ENCODE measurements around the gene HNF1B.

HNF1B gene

GRCh38 chr17:37657202-37657601, 87.7 kb downstream of the HNF1B start:
- no peak for TF ChIP-seq CTCF (conservative IDR thresholded peaks at IDR 0.05; ENCODE audit: low read depth, low read length)

GRCh38 chr17:37651849-37652248, 93.0 kb downstream of the HNF1B start:
- Histone ChIP-seq H3K79me2 (ENCODE audit: insufficient read depth, low read depth) (no peaks in the 10 kb centered on the region), H3K9ac (no peak overlapping the region), H2AFZ (ENCODE audit: low read depth) (no peak overlapping the region), H4K20me1 (ENCODE audit: insufficient read depth) (no peaks in the 10 kb centered on the region), H3K36me3 (ENCODE audit: insufficient read depth) (no peaks in the 10 kb centered on the region), H3K27me3 (ENCODE audit: insufficient read depth, low read depth) (no peaks in the 10 kb centered on the region), H3K27ac (no peak overlapping the region), H3K4me3 (IDR thresholded peaks at IDR 0.05; ENCODE audit: insufficient read depth, low read depth, low read length) (no peak overlapping the region), H3K4me1 (ENCODE audit: low read depth, poor library complexity, severe bottlenecking) (no peaks in the 10 kb centered on the region), H3K4me2 (no peak overlapping the region)
- no peak for TF ChIP-seq CTCF (conservative IDR thresholded peaks at IDR 0.05; ENCODE audit: low read depth, low read length)

More at GRCh38 chr17:37657202-37657601, 87.7 kb downstream of the HNF1B start:
- Histone ChIP-seq H3K4me1 (ENCODE audit: low read depth, poor library complexity, severe bottlenecking) (no peaks in the 10 kb centered on the region), H3K4me3 (IDR thresholded peaks at IDR 0.05; ENCODE audit: insufficient read depth, low read depth, low read length) (no peak overlapping the region), H3K79me2 (ENCODE audit: insufficient read depth, low read depth) (no peaks in the 10 kb centered on the region), H3K36me3 (ENCODE audit: insufficient read depth) (no peaks in the 10 kb centered on the region), H4K20me1 (ENCODE audit: insufficient read depth) (no peaks in the 10 kb centered on the region), H3K27me3 (ENCODE audit: insufficient read depth, low read depth) (no peaks in the 10 kb centered on the region), H3K4me2 (no peak overlapping the region), H3K9ac (no peak overlapping the region), H3K27ac (no peak overlapping the region), H2AFZ (ENCODE audit: low read depth) (no peak overlapping the region)

- no peak overlapping the region for H3K27ac ChIP-seq
- no peaks in the 10 kb centered on the region for H4K20me1 ChIP-seq (ENCODE audit: insufficient read depth)
- H3K4me2 ChIP-seq: no peak overlapping the region
- no peak overlapping the region for H2AFZ ChIP-seq (ENCODE audit: low read depth)
- no peak overlapping the region for H3K9ac ChIP-seq
- H3K79me2 ChIP-seq (ENCODE audit: insufficient read depth, low read depth): no peaks in the 10 kb centered on the region
- H3K4me1 ChIP-seq (ENCODE audit: low read depth, poor library complexity, severe bottlenecking): no peaks in the 10 kb centered on the region
- peak; percentile 65 for TF ChIP-seq CTCF (conservative IDR thresholded peaks at IDR 0.05; ENCODE audit: low read depth, low read length)
- no peak overlapping the region for H3K4me3 ChIP-seq (IDR thresholded peaks at IDR 0.05; ENCODE audit: insufficient read depth, low read depth, low read length)
- no peaks in the 10 kb centered on the region for H3K27me3 ChIP-seq (ENCODE audit: insufficient read depth, low read depth)
- no peaks in the 10 kb centered on the region for H3K36me3 ChIP-seq (ENCODE audit: insufficient read depth)
Observed at GRCh38 chr17:37650419-37651003, 94.3 kb downstream of the HNF1B start.

GRCh38 chr17:37648555-37648954, 96.3 kb downstream of the HNF1B start:
- H3K79me2 ChIP-seq (ENCODE audit: insufficient read depth, low read depth): no peaks in the 10 kb centered on the region
- no peaks in the 10 kb centered on the region for H3K27me3 ChIP-seq (ENCODE audit: insufficient read depth, low read depth)
- no peak overlapping the region for H3K9ac ChIP-seq
- no peak for TF ChIP-seq CTCF (conservative IDR thresholded peaks at IDR 0.05; ENCODE audit: low read depth, low read length)
- H2AFZ ChIP-seq (ENCODE audit: low read depth): no peak overlapping the region
- no peak overlapping the region for H3K27ac ChIP-seq
- no peaks in the 10 kb centered on the region for H4K20me1 ChIP-seq (ENCODE audit: insufficient read depth)
- H3K4me3 ChIP-seq (IDR thresholded peaks at IDR 0.05; ENCODE audit: insufficient read depth, low read depth, low read length): no peak overlapping the region
- no peaks in the 10 kb centered on the region for H3K36me3 ChIP-seq (ENCODE audit: insufficient read depth)
- peaks cover 4% of the 10 kb centered on the region for H3K4me1 ChIP-seq (ENCODE audit: low read depth, poor library complexity, severe bottlenecking)
- no peak overlapping the region for H3K4me2 ChIP-seq
